ENCODE data around the gene UBE2I.

UBE2I gene

DNA sequence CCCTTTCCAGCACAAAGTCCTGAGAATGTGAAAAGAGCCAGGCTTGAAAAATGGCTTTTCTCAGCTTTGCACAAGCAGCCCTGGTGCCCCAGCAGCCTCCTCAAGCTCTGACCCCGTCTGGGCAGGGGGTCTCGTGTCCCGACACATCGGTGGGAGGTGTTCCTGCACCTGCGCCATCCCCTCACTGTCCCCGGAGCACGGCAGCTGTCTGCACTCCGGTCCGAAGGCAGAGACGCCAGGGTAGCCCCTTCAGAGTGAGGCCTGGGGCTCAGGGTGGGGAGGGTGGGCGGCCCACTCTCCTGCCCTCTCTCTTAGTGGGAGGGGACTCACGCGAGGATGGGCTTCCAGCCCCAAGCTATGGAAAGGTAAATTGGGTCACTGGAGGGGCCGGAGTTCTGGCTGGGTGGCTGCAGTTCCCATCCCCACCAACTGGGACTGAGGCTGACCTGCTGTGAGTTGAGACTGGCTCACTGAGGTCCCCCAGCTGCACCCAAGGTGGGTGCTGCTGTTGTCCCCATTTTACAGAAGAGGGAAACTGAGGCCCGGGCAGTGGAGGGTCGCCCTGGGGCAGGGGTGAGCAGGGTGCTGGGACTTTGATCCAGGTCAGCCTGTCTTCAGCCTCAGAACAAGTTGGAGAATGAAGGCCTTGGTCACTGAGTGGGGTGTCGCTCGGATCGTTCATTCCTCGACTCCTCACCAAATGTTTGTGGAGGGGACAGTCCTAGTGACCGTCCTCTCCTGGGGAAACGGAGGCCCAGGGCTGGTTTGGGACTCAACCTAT lies 21.7 kb downstream of the UBE2I start:
- Histone ChIP-seq H3K4me3 (ENCODE audit: insufficient read depth, low read length, poor library complexity, severe bottlenecking) (no peak overlapping the region), H4K20me1 (ENCODE audit: low read depth, low read length) (no peaks in the 10 kb centered on the region), H3K9me3 (ENCODE audit: insufficient read depth, low read length) (no peaks in the 10 kb centered on the region), H3K4me2 (ENCODE audit: low read depth, low read length, poor library complexity, severe bottlenecking) (peak overlapping the region; percentile 13), H2AFZ (ENCODE audit: low read depth, low read length, severe bottlenecking) (no peak overlapping the region), H3F3A (ENCODE audit: insufficient read depth) (no peaks in the 10 kb centered on the region), H3K9ac (ENCODE audit: low read length) (no peak overlapping the region), H3K36me3 (ENCODE audit: low read length) (no peaks in the 10 kb centered on the region), H3K9me2 (replicated peaks; ENCODE audit: insufficient read depth, low read length) (no peaks in the 10 kb centered on the region), H3K27me3 (ENCODE audit: low read length) (no peaks in the 10 kb centered on the region), H3K79me2 (ENCODE audit: insufficient read depth, low read length) (no peaks in the 10 kb centered on the region), H3K27ac (ENCODE audit: low read depth, low read length) (no peak overlapping the region)
- TF ChIP-seq EZH2phosphoT487 (conservative IDR thresholded peaks at IDR 0.05; ENCODE audit: low read length) = no peak
- TF ChIP-seq, protein P1, sequence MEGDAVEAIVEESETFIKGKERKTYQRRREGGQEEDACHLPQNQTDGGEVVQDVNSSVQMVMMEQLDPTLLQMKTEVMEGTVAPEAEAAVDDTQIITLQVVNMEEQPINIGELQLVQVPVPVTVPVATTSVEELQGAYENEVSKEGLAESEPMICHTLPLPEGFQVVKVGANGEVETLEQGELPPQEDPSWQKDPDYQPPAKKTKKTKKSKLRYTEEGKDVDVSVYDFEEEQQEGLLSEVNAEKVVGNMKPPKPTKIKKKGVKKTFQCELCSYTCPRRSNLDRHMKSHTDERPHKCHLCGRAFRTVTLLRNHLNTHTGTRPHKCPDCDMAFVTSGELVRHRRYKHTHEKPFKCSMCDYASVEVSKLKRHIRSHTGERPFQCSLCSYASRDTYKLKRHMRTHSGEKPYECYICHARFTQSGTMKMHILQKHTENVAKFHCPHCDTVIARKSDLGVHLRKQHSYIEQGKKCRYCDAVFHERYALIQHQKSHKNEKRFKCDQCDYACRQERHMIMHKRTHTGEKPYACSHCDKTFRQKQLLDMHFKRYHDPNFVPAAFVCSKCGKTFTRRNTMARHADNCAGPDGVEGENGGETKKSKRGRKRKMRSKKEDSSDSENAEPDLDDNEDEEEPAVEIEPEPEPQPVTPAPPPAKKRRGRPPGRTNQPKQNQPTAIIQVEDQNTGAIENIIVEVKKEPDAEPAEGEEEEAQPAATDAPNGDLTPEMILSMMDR (IDR thresholded peaks at IDR 0.05; ENCODE audit: insufficient read depth, low read length, poor library complexity, severe bottlenecking) = no peak

- H3K9me2 ChIP-seq (replicated peaks; ENCODE audit: insufficient read depth, low read length) = no peaks in the 10 kb centered on the region
- H3F3A ChIP-seq (ENCODE audit: insufficient read depth) = no peaks in the 10 kb centered on the region
- TF ChIP-seq, protein P1 (IDR thresholded peaks at IDR 0.05; ENCODE audit: insufficient read depth, low read length, poor library complexity, severe bottlenecking) = no peak
- TF ChIP-seq EZH2phosphoT487 (conservative IDR thresholded peaks at IDR 0.05; ENCODE audit: low read length) = no peak
- H3K9me3 ChIP-seq (ENCODE audit: insufficient read depth, low read length) = no peaks in the 10 kb centered on the region
- peak overlapping the region; percentile 13 for H3K4me2 ChIP-seq (ENCODE audit: low read depth, low read length, poor library complexity, severe bottlenecking)
- no peak overlapping the region for H3K27ac ChIP-seq (ENCODE audit: low read depth, low read length)
- H3K36me3 ChIP-seq (ENCODE audit: low read length) = no peaks in the 10 kb centered on the region
- no peak overlapping the region for H2AFZ ChIP-seq (ENCODE audit: low read depth, low read length, severe bottlenecking)
- no peaks in the 10 kb centered on the region for H4K20me1 ChIP-seq (ENCODE audit: low read depth, low read length)
- no peaks in the 10 kb centered on the region for H3K79me2 ChIP-seq (ENCODE audit: insufficient read depth, low read length)
- no peak overlapping the region for H3K4me3 ChIP-seq (ENCODE audit: insufficient read depth, low read length, poor library complexity, severe bottlenecking)
- H3K27me3 ChIP-seq (ENCODE audit: low read length) = no peaks in the 10 kb centered on the region
- H3K9ac ChIP-seq (ENCODE audit: low read length) = no peak overlapping the region
These were observed 22.5 kb downstream of the UBE2I start for GRCh38 chr16:1331712-1332617.

- no peaks in the 10 kb centered on the region for H3K9me3 ChIP-seq (ENCODE audit: insufficient read depth, low read length)
- no peak overlapping the region for H3K27ac ChIP-seq (ENCODE audit: low read depth, low read length)
- H3K4me3 ChIP-seq (ENCODE audit: insufficient read depth, low read length, poor library complexity, severe bottlenecking) = no peak overlapping the region
- H3K4me2 ChIP-seq (ENCODE audit: low read depth, low read length, poor library complexity, severe bottlenecking) = no peak overlapping the region
- H3K79me2 ChIP-seq (ENCODE audit: insufficient read depth, low read length) = no peaks in the 10 kb centered on the region
- no peaks in the 10 kb centered on the region for H3K36me3 ChIP-seq (ENCODE audit: low read length)
- no peak overlapping the region for H3K9ac ChIP-seq (ENCODE audit: low read length)
- no peaks in the 10 kb centered on the region for H4K20me1 ChIP-seq (ENCODE audit: low read depth, low read length)
- no peaks in the 10 kb centered on the region for H3F3A ChIP-seq (ENCODE audit: insufficient read depth)
- H3K27me3 ChIP-seq (ENCODE audit: low read length) = no peaks in the 10 kb centered on the region
- H2AFZ ChIP-seq (ENCODE audit: low read depth, low read length, severe bottlenecking) = no peak overlapping the region
- H3K9me2 ChIP-seq (replicated peaks; ENCODE audit: insufficient read depth, low read length) = no peaks in the 10 kb centered on the region
- no peak for TF ChIP-seq EZH2phosphoT487 (conservative IDR thresholded peaks at IDR 0.05; ENCODE audit: low read length)
- TF ChIP-seq, protein P1 (IDR thresholded peaks at IDR 0.05; ENCODE audit: insufficient read depth, low read length, poor library complexity, severe bottlenecking) = no peak
These were observed 23.2 kb downstream of the UBE2I start for GRCh38 chr16:1332618-1333148.

All from SU-DHL-6 (cell line).